DMS153 treated with DMSO at 0.1 percent for 48 hours (cell line): ENCODE results near the gene NTRK1.

Experiments
- DNase-seq: peaks from one replicate; lab custom pipeline; 2025; ENCODE audit not compliant: unreplicated experiment; lab: John Stamatoyannopoulos, UW

Gene NTRK1

DNA sequence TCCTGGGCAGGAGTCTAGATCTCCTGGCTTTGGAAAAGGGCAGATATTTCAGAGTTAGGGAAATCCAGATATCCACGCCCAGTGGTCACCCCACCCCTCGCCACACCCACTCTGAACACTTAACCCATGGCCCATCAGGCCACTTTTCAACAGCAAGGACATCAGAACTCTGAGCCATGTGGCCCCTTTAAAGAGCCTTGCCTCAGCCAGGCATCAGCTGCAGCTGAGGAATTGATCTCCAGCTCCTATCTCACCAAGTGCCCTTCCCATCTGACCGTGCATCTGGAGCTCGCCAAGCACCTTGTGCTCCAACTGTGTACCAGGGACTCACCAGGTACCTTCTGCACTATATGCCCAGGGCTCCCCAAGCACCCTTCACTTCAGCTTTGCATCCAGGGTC is 23.8 kb upstream of the NTRK1 start:
- DNase-seq = no peak

DNA sequence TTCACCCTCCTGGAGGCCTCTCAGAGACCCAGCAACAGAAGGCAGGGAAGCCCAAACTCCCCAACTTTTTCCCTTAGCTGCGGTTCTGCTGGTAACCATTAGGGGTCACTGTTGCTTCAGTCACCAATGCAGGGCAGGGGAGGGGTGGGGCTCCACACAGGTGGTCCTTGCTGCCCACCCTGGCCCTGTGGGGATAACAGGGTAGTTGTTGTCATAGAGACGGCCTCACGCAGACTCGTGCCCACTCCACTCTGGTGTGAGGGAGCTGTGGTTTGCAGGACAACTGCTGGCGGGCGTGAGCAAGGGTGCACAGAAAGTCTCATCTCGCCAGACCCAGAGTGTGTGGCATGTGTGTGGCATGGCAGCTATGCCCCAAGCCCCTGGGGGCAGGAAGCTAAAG is 21.7 kb upstream of the NTRK1 start:
- peak; percentile 9 for DNase-seq

- DNase-seq = no peak
These were observed 21.1 kb upstream of the NTRK1 start for GRCh38 chr1:156839426-156840109.

DNA sequence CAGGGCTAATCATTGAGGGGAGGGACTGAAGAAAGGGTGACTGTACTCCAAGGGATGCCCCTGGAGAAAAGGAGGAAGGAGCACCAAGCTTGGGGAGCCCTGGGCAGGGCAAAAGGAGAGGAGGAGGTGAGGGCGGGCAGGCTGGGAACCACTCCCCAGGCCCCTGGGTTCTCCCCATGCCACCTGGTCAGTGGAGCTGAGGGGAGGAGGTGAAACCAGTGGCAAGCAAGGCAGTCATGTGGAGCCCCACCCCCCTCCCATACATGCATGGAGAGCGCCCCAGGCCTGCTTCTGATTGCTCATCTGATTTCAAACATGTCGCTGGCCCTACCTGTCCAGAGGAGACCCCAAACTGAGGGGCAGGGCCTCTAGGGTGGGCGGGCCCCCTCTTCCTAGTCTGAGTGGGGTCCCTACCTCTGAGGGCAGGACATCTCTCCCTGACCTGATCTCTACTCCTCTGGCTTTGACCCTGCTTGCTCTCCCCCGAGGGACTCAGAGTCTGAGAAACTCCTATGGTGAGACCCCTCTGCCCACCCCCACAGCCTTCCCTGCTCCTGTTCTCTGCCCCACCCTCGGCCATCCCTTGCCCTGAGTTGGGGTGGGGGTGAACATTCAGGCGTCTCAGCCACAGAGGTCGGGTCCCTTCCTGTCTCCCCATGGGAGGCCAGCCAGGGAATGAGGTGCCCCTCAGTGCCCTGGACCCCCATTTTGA is 20.3 kb upstream of the NTRK1 start:
- DNase-seq = no peak

DNA sequence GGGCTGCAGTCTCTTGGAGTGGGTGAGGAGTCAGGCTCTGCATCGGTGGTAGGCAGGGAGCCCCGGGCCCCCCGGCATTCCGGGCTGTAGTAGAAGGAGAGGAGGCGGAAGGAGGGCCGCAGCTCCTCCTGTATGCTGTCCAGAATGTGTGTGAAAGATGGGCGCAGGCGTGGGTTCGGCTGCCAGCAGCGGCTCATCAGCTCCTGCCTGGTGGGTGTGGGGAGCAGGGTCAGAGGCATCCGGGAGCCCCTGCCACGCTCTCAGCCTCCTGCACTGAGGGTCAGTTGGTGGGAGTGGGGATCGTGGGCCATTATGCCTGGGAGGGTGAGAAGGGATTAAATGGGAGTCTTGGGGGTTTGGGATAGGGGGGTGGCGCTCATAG is 19.8 kb upstream of the NTRK1 start:
- DNase-seq = no peak

DNA sequence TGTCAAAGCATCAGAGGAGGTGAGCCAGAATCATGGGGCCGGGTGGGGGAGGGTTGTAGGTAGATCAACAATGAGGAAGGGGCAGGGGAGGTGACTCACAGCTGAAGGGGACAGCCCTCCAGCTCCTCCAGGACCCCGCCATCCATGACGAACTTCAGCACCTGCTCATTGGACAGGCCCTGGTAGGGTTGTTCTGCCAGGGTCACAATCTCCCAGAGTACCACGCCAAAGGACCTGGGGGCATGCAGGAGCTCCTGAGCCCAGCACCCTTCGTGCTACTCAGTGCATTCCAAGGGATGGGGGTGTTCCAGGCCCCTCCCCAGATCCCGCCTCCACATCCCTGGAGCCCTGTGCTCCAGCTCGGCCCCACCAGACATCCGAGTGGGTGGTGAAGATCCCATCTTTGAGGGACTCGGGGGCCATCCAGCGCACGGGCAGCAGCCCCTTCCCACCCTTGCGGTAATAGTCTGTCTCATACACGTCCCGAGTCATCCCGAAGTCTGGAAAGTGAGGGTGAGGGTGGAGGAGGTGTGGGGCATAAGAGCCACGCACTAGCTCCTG is 19.3 kb upstream of the NTRK1 start:
- no peak for DNase-seq

- no peak for DNase-seq
These were observed 17.9 kb upstream of the NTRK1 start for GRCh38 chr1:156842618-156843300.

GRCh38 chr1:156844102-156844501 is 16.6 kb upstream of the NTRK1 start:
- no peak for DNase-seq

GRCh38 chr1:156844638-156845037 is 16.0 kb upstream of the NTRK1 start:
- no peak for DNase-seq

GRCh38 chr1:156845055-156845952 is 15.4 kb upstream of the NTRK1 start:
- DNase-seq = no peak

GRCh38 chr1:156845953-156846545 is 14.6 kb upstream of the NTRK1 start:
- no peak for DNase-seq

- DNase-seq = no peak
These were observed 14.0 kb upstream of the NTRK1 start for GRCh38 chr1:156846643-156847042.

GRCh38 chr1:156847591-156848460 is 12.8 kb upstream of the NTRK1 start:
- no peak for DNase-seq

DNA sequence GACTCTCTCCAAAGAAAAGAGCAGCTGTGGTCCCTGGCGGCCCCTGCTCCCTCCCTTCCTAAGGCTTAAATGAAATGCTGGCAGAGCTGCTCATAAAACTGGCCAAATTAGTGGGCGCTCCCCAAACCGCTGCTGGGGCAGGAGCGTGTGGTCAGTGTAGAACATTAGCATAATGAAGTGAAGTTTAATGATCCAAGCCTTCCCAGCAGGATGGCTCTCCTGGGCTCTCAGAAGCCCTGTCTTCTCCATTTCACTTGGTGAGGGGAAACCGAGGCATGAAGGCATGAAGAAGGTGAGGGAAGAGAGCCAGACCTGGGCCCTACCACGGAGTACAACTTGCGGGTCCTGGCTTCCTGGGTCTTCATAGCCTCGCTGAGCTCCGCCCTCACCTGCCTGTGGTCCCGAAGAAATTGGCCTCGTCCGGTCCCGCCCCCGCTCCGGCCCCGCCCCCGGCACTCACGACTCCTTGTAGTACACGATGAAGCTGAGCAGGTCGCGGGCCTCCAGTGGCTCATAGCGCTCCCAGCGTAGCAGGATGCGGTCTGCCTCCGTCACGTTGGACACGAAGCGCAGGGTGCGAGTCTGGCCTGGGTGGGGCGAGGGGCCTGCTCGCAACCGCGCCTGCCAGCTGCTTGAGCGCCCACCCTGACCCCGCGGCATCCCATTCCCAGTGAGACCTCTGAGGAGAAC is 12.1 kb upstream of the NTRK1 start:
- DNase-seq = no peak

GRCh38 chr1:156849151-156849496 is 11.5 kb upstream of the NTRK1 start:
- no peak for DNase-seq

DNA sequence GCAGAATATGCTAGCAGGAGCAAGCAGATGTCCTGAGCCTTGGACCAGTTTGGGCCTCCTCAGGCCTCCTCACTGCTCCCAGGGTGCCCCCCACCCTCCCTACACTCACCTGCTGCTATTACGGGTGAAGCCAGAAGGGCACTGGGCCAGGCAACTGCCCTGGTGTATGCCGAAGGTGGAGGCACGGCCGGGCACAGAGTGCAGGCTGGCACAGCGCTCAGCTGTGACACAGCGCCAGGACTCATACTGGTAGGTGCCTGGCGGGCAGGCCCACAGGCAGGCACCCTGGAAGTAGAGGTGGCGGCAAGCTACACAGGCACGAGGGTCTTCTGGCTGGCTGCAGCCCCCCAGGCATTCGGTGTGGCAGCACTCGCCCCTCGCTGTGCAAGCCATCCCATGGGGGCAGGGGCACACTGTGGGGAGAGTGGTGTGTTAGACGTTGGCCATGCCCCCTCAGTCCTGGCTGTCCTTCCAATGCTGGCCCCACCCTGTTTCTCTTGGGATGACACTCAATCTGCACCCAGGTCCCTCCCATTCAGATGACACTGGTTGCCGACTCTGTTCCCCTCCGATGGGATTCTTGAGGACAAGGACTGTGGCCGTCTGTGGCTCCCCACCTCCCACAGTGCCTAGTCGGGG is 8.8 kb upstream of the NTRK1 start:
- DNase-seq = no peak

DNA sequence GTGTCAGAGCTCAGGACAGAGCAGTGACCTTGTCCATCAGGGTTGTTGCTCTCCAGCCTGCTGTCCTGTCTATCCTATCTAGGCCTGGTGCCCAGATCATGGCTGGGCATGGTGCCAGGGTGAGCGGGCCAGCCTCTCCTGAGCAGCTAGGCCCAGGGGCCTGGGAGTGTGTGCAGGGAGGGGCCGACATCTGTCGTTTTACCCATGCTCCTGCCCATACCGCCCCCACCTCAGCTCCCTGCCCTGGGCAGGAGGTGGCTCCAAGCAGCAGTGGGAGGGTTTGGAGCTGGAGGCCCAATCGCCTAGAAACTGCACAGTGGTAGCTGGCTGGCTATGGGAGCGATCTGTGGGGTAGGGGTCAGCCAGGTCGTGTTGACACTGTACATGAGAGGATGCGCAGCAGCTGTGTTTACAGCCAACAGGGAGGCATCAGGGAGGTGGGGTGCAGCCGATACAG is 8.2 kb upstream of the NTRK1 start:
- peak; percentile 97 for DNase-seq

DNA sequence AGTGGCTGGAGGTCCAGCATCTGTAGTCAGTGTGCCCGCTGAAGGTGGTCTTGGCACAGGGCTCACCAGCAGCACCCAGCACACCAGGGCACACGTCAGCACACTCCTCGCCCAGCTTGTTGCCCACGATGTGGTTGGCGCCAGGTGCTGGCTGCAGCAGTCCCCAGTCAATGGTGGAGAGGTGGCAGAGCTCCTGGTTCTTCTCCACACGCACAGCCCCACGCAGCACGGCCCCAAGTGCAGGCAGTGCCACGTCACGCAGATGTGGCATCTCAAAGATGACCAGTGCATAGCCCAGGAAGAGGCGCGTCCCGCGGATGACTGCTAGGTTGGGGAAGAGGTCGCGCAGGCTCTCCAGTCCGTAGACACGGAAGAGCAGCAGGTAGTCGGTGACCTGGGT is 6.9 kb upstream of the NTRK1 start:
- DNase-seq = no peak

DNA sequence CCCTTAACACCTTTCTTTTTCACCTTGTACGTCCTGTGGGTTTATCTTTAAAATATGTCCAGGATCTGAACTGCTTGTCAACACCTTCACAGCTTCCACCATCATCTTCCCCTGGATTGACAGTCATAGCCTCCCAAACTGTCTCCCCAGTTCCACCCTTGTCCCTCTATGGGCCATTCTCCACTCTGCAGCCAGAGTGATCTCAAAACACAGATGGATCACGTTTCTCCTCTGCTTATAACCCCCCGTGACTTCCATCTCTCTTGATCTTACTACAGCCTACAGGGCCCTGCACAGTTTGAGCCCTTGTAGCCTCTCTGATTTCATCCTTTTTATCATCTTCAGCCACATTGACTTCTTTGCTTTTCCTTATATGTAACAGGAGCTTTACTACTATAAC is 6.0 kb upstream of the NTRK1 start:
- DNase-seq = no peak
